Thoracic aorta (tissue), 2 donors: ENCODE data around the gene NPLOC4. TPM values are rescaled to one million over a fixed set of nuclear protein-coding genes. Genes with fewer than 3 reads are reported as not detected.

Experiments used
- ATAC-seq: fragments of 150-250 bp; one replicate; pipeline ENCODE4 v1.8.0; 2017; ENCODE audit warnings: low read depth; ENCODE audit not compliant: insufficient number of reproducible peaks, low FRiP score
- DNase-seq: peaks from one replicate; pipeline ENCODE4 v3.0.0-alpha.2; 2020; ENCODE audit warnings: low spot score
- H3K27ac ChIP-seq, 2 donors: fragments of 200-600 bp; sonication (generic); 1 replicate in 1 of 2; 2 replicates in 1 of 2; pipeline ENCODE4 v1.5.1; 2016; ENCODE audit warnings: mild to moderate bottlenecking in 2 of 2, moderate library complexity in 2 of 2
- H3K27me3 ChIP-seq: fragments of 200-600 bp; sonication (generic); replicated peaks from 2 replicates; pipeline ENCODE4 v1.6.0; 2016; ENCODE audit warnings: mild to moderate bottlenecking; ENCODE audit not compliant: insufficient read depth
- H3K36me3 ChIP-seq: fragments of 200-600 bp; sonication (generic); one replicate; pipeline ENCODE4 v1.5.1; 2016
- H3K4me1 ChIP-seq, 2 donors: fragments of 200-600 bp; sonication (generic); 1 replicate in 1 of 2; 2 replicates in 1 of 2; pipeline versions ENCODE4 v1.5.1 to v1.6.0; 2016; ENCODE audit warnings: low read depth in 2 of 2, mild to moderate bottlenecking in 1 of 2; ENCODE audit not compliant: control insufficient read depth in 1 of 2
- H3K4me3 ChIP-seq: fragments of 200-600 bp; sonication (generic); 2 replicates; pipeline ENCODE4 v1.5.1; 2016; ENCODE audit warnings: mild to moderate bottlenecking
- H3K9me3 ChIP-seq: fragments of 200-600 bp; sonication (generic); 2 replicates; pipeline ENCODE4 v1.5.1; 2016
- total RNA-seq, 2 donors: library from RNA; depleted of rRNA; stranded (reverse); fragments of >200 nt; gene quantifications; one replicate each; pipeline versions ENCODE4 v1.1.0 to v1.2.3, GENCODE V29; 2016
- TF ChIP-seq, protein P1 (sequence below): fragments of 200-600 bp; sonication (generic); IDR thresholded peaks from one replicate; pipeline ENCODE4 v1.5.1; 2019; ENCODE audit warnings: antibody characterized with exemption

The NPLOC4 gene
- total RNA-seq, 2 donors from 2014 or later: 77.3 to 105 TPM

DNA sequence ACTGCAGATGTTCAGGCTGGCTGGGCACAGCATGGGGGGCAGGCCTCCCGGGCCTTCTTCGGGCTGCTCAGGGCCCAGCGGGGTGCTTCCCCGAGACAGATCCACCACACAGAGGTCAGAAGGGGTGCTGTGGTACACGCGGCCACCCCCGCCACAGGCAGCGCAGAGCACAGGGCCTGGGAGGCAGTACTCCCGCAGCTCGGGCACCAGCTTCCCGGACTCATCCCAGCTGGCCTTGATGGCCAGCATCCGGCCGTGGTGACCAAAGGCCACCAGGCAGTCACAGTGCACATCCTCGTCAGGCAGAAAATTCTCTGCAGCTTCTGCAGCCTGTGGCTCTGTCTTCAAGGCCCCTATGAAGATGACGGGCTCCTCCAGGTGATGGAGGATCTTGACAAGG, 86.6 kb downstream of the NPLOC4 start:
- Histone ChIP-seq H3K36me3 (peaks cover 32% of the 10 kb centered on the region), H3K4me1 (peaks cover 17 to 27% of the 10 kb centered on the region in 2 donors), H3K27me3 (no peaks in the 10 kb centered on the region), H3K9me3 (no peaks in the 10 kb centered on the region), H3K27ac (no peak overlapping the region), H3K4me3 (no peak overlapping the region)
- ATAC-seq: no peak
- no peak for DNase-seq
- TF ChIP-seq, protein P1, sequence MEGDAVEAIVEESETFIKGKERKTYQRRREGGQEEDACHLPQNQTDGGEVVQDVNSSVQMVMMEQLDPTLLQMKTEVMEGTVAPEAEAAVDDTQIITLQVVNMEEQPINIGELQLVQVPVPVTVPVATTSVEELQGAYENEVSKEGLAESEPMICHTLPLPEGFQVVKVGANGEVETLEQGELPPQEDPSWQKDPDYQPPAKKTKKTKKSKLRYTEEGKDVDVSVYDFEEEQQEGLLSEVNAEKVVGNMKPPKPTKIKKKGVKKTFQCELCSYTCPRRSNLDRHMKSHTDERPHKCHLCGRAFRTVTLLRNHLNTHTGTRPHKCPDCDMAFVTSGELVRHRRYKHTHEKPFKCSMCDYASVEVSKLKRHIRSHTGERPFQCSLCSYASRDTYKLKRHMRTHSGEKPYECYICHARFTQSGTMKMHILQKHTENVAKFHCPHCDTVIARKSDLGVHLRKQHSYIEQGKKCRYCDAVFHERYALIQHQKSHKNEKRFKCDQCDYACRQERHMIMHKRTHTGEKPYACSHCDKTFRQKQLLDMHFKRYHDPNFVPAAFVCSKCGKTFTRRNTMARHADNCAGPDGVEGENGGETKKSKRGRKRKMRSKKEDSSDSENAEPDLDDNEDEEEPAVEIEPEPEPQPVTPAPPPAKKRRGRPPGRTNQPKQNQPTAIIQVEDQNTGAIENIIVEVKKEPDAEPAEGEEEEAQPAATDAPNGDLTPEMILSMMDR: no peak

DNA sequence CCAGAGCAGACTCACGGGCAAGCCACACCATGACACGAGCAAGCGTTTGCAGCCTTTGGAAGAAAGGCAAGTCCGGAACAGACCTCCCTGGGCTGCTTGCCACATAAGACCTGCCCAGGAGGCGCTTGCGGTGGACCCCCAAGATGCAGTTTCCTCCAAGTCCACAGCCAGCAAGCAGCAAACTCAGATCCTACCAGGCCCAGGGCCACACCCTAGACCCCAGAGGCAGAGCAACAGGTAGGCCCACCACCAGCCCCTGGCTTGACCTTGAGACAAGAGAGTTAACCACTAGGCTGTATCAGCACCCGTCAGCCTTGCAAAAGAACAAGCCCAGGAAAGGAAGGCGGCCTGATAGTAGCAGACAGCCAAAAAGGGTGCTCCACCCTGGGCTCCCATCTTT, 87.1 kb downstream of the NPLOC4 start:
- TF ChIP-seq, protein P1: no peak
- Histone ChIP-seq H3K9me3 (no peaks in the 10 kb centered on the region), H3K27me3 (no peaks in the 10 kb centered on the region), H3K36me3 (peaks cover 36% of the 10 kb centered on the region), H3K4me3 (no peak overlapping the region), H3K4me1 (peaks cover 17 to 27% of the 10 kb centered on the region in 2 donors), H3K27ac (no peak overlapping the region)
- DNase-seq (no peak), ATAC-seq (no peak)

DNA sequence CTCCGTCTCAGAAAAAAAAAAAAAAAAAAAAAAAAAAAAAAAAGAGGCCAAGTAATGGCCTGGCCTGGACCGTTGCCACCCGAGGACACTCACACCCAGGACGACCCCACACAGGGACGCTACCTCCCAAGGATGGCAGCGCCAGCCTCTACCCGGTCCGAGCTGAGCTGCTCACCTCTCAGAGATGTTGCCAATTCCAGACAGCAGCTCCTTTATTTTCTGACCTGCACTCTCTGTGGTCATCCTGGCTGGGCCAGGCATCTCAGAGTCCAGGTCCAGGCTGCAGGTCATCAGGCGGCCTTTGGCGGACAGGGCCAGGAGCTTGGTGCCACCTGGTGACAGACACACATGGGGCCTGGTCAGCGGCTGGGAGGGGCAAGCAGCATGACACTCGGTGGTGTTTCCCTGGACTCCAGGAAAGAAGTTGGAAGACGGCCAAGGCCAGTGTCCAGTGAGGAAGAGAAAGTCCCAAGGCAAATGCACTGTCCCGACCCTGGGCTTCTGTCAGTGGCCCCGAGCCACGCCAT, 87.8 kb downstream of the NPLOC4 start:
- peaks cover 42% of the 10 kb centered on the region for H3K36me3 ChIP-seq

DNA sequence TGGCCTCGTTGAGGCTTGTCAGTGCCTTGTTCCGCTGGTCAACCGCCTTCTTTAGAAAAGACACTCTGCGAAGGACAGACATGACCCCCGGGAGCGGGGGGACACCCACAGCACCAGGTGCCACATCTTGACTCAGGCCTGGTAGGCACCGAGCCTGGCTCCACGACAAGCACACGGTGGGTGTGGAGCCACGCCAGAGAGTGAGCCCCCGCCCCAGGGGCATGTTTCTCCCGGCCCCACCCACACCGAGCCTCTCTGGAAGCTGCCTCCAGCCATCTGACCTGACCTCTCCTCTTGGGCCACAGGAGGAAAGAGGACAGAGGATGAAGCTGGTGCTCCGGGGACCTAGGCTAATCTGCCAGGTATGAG, 89.3 kb downstream of the NPLOC4 start:
- Histone ChIP-seq H3K27me3 (no peaks in the 10 kb centered on the region), H3K4me3 (no peak overlapping the region), H3K4me1 (peaks cover 7 to 15% of the 10 kb centered on the region in 2 donors), H3K27ac (no peak overlapping the region), H3K36me3 (peaks cover 49% of the 10 kb centered on the region), H3K9me3 (no peaks in the 10 kb centered on the region)
- ATAC-seq: no peak
- DNase-seq: no peak
- TF ChIP-seq, protein P1: no peak

More for the DNA sequence above, 87.8 kb downstream of the NPLOC4 start:
- TF ChIP-seq, protein P1: no peak
- Histone ChIP-seq H3K27me3 (no peaks in the 10 kb centered on the region), H3K9me3 (no peaks in the 10 kb centered on the region), H3K27ac (no peak overlapping the region), H3K4me3 (no peak overlapping the region), H3K4me1 (peaks cover 17 to 25% of the 10 kb centered on the region in 2 donors)
- ATAC-seq (no peak), DNase-seq (no peak)

DNA sequence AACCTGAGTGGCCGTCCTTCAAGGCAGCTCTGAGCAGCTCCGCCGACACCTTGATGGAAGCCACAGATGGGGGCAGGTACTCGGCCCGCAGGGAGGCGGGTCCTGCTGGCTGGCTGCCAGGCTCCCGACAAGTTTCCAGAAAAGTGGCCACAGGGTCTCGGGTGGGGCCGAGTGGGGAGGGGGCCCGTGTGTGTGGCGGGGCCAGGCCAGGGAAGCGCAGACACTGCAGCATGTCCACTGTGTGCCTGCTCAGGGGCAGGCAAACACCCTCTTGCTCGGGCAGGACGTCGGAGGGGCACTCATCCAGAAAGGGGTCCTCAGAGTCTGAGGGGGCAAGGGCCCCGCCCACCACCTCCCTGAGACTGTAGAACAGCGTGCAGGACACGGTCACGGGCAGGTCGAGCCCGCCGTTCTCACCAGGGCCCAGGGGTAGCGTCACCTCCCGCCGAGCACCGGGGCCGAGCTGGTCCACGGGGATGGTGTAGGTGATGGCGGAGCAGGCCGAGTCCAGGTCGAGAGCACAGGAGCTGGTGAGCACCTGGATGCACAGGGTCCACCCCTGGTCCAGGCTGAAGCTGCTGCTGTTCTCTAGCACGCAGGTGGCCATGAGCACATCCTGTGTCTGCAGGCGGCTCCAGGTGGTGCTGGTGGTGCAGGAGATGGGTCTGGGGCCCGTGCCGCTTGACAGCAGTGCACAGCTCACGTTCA, 89.9 kb downstream of the NPLOC4 start:
- no peak overlapping the region for H3K27ac ChIP-seq
- H3K4me3 ChIP-seq: no peak overlapping the region
- peaks cover 49% of the 10 kb centered on the region for H3K36me3 ChIP-seq
- peaks cover 7 to 15% of the 10 kb centered on the region in 2 donors for H3K4me1 ChIP-seq
- no peaks in the 10 kb centered on the region for H3K9me3 ChIP-seq
- DNase-seq (no peak), ATAC-seq (no peak)
- TF ChIP-seq, protein P1: no peak
- no peaks in the 10 kb centered on the region for H3K27me3 ChIP-seq
